ENCODE data around the gene DCLK1. TPM values are rescaled to one million over a fixed set of nuclear protein-coding genes. Genes with fewer than 3 reads are reported as not detected.
A peak's percentile ranks its signal among the peaks of the same experiment; 100 is the strongest.

Gene DCLK1
- total and polyA plus RNA-seq, 2 experiments from 2014 or later = 0.16 to 2.9 TPM

GRCh38 chr13:36173571-36174322 lies 42.6 kb upstream of the DCLK1 start:
- H2AFZ ChIP-seq = no peak overlapping the region
- WGBS (ENCODE audit: low lambda C conversion rate, missing lambda C conversion rate) = 75% methylated on average over 4 of the region's 4 CpGs
- DNase-seq (ENCODE audit: low spot score) = no peak
- H3K9me2 ChIP-seq (replicated peaks; ENCODE audit: insufficient read depth) = no peaks in the 10 kb centered on the region
- H3K79me2 ChIP-seq = no peaks in the 10 kb centered on the region
- no peak overlapping the region for H3K4me3 ChIP-seq
- H3K36me3 ChIP-seq (replicated peaks; ENCODE audit: insufficient read depth, low read depth) = no peaks in the 10 kb centered on the region
- no peaks in the 10 kb centered on the region for H3K9me3 ChIP-seq (ENCODE audit: low read depth)
- H3K4me2 ChIP-seq = no peak overlapping the region
- no peaks in the 10 kb centered on the region for H4K20me1 ChIP-seq (ENCODE audit: insufficient read depth, poor library complexity, severe bottlenecking)
- no peak overlapping the region for H3K27ac ChIP-seq
- H3K4me1 ChIP-seq (ENCODE audit: insufficient read depth) = no peaks in the 10 kb centered on the region
- TF ChIP-seq CTCF (IDR thresholded peaks at IDR 0.05; ENCODE audit: poor library complexity) = no peak
- TF ChIP-seq EZH2phosphoT487 (IDR thresholded peaks at IDR 0.05; ENCODE audit: low read depth, severe bottlenecking, unreplicated experiment) = no peak
- TF ChIP-seq EZH2 (IDR thresholded peaks at IDR 0.05; ENCODE audit: borderline replicate concordance) = no peak
- no peaks in the 10 kb centered on the region for H3K27me3 ChIP-seq

- DNase-seq (ENCODE audit: low spot score) = no peak
- H3K36me3 ChIP-seq (replicated peaks; ENCODE audit: insufficient read depth, low read depth) = no peaks in the 10 kb centered on the region
- no peak overlapping the region for H2AFZ ChIP-seq
- H3K9me2 ChIP-seq (replicated peaks; ENCODE audit: insufficient read depth) = no peaks in the 10 kb centered on the region
- H3K4me3 ChIP-seq = no peak overlapping the region
- no peak for TF ChIP-seq CTCF (IDR thresholded peaks at IDR 0.05; ENCODE audit: poor library complexity)
- TF ChIP-seq EZH2phosphoT487 (IDR thresholded peaks at IDR 0.05; ENCODE audit: low read depth, severe bottlenecking, unreplicated experiment) = no peak
- no peaks in the 10 kb centered on the region for H3K9me3 ChIP-seq (ENCODE audit: low read depth)
- 66% methylated on average over 5 of the region's 5 CpGs for WGBS (ENCODE audit: low lambda C conversion rate, missing lambda C conversion rate)
- no peaks in the 10 kb centered on the region for H4K20me1 ChIP-seq (ENCODE audit: insufficient read depth, poor library complexity, severe bottlenecking)
- no peak overlapping the region for H3K27ac ChIP-seq
- H3K4me2 ChIP-seq = no peak overlapping the region
- H3K79me2 ChIP-seq = no peaks in the 10 kb centered on the region
- H3K4me1 ChIP-seq (ENCODE audit: insufficient read depth) = peaks cover 14% of the 10 kb centered on the region
- H3K27me3 ChIP-seq = no peaks in the 10 kb centered on the region
Measured at GRCh38 chr13:36166046-36166445, 34.9 kb upstream of the DCLK1 start.

- H3K9me3 ChIP-seq (ENCODE audit: low read depth) = no peaks in the 10 kb centered on the region
- H2AFZ ChIP-seq = no peak overlapping the region
- peaks cover 14% of the 10 kb centered on the region for H3K4me1 ChIP-seq (ENCODE audit: insufficient read depth)
- H4K20me1 ChIP-seq (ENCODE audit: insufficient read depth, poor library complexity, severe bottlenecking) = no peaks in the 10 kb centered on the region
- H3K27me3 ChIP-seq = no peaks in the 10 kb centered on the region
- H3K79me2 ChIP-seq = no peaks in the 10 kb centered on the region
- WGBS (ENCODE audit: low lambda C conversion rate, missing lambda C conversion rate) = 34% methylated on average over 7 of the region's 7 CpGs
- no peaks in the 10 kb centered on the region for H3K36me3 ChIP-seq (replicated peaks; ENCODE audit: insufficient read depth, low read depth)
- no peaks in the 10 kb centered on the region for H3K9me2 ChIP-seq (replicated peaks; ENCODE audit: insufficient read depth)
- DNase-seq (ENCODE audit: low spot score) = peak; percentile 71
- peak overlapping the region; percentile 26 for H3K27ac ChIP-seq
- H3K4me2 ChIP-seq = no peak overlapping the region
- no peak overlapping the region for H3K4me3 ChIP-seq
- TF ChIP-seq CTCF (IDR thresholded peaks at IDR 0.05; ENCODE audit: poor library complexity) (no peak), EZH2phosphoT487 (IDR thresholded peaks at IDR 0.05; ENCODE audit: low read depth, severe bottlenecking, unreplicated experiment) (no peak), EZH2 (IDR thresholded peaks at IDR 0.05; ENCODE audit: borderline replicate concordance) (no peak)
Measured at GRCh38 chr13:36163809-36164308, 32.7 kb upstream of the DCLK1 start.

All from hepatocyte (in vitro differentiated cells).